ENCODE measurements around the gene FANCD2OS.

The FANCD2OS gene

DNA sequence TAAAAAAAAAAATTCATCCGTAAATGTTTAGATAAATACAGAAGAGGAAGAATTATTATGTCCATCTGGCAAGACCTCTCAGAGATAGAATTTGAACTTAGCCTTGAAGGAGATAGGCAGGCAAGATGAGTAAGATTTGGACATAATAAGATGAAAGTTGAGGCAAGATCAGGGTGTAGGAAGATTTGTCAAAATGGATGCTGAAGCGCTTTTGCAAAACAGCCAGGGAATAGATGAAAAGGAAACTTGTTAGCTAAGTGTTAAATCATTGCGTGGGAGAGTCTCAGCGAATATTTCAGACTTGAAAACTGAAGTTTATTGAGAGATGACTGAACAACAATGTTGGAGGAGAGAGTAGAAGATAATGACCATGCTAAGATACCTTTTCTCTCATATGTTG is 14.7 kb upstream of the FANCD2OS start:
- no peak overlapping the region for H2AFZ ChIP-seq (ENCODE audit: low read depth)
- TF ChIP-seq, protein P1, sequence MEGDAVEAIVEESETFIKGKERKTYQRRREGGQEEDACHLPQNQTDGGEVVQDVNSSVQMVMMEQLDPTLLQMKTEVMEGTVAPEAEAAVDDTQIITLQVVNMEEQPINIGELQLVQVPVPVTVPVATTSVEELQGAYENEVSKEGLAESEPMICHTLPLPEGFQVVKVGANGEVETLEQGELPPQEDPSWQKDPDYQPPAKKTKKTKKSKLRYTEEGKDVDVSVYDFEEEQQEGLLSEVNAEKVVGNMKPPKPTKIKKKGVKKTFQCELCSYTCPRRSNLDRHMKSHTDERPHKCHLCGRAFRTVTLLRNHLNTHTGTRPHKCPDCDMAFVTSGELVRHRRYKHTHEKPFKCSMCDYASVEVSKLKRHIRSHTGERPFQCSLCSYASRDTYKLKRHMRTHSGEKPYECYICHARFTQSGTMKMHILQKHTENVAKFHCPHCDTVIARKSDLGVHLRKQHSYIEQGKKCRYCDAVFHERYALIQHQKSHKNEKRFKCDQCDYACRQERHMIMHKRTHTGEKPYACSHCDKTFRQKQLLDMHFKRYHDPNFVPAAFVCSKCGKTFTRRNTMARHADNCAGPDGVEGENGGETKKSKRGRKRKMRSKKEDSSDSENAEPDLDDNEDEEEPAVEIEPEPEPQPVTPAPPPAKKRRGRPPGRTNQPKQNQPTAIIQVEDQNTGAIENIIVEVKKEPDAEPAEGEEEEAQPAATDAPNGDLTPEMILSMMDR (conservative IDR thresholded peaks at IDR 0.05; ENCODE audit: low read depth, low read length) = no peak
- no peaks in the 10 kb centered on the region for H4K20me1 ChIP-seq (ENCODE audit: insufficient read depth)
- H3K4me2 ChIP-seq = no peak overlapping the region
- H3K79me2 ChIP-seq (ENCODE audit: insufficient read depth, low read depth) = peaks cover 27% of the 10 kb centered on the region; the same call in 1 of the 2 replicates
- peaks cover 1% of the 10 kb centered on the region for H3K4me1 ChIP-seq (ENCODE audit: low read depth, poor library complexity, severe bottlenecking)
- H3K36me3 ChIP-seq (ENCODE audit: insufficient read depth) = no peaks in the 10 kb centered on the region
- no peaks in the 10 kb centered on the region for H3K27me3 ChIP-seq (ENCODE audit: insufficient read depth, low read depth)
- no peak overlapping the region for H3K27ac ChIP-seq
- H3K4me3 ChIP-seq (IDR thresholded peaks at IDR 0.05; ENCODE audit: insufficient read depth, low read depth, low read length) = no peak overlapping the region
- no peak overlapping the region for H3K9ac ChIP-seq

DNA sequence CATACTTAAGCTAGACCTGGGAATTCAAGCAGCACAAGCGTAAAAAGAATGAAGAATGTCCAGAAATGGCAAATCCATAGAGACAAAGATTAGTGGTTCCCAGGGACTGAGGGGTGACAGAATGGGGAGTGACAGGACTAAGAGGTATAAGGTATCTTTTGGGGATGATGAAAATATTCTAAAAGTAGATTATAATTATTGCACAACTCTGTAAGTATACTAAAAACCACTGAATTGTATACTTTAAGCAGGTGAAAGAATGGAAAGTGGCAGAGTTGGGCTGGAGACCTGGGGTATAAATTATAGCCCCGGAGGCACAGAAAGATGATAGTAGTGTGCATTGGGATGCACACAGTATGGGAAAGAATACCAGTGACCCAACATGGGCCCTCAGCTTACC is 13.0 kb upstream of the FANCD2OS start:
- TF ChIP-seq, protein P1 (conservative IDR thresholded peaks at IDR 0.05; ENCODE audit: low read depth, low read length) = no peak
- Histone ChIP-seq H3K36me3 (ENCODE audit: insufficient read depth) (no peaks in the 10 kb centered on the region), H3K79me2 (ENCODE audit: insufficient read depth, low read depth) (peaks cover 44% of the 10 kb centered on the region), H3K27ac (no peak overlapping the region), H3K4me3 (IDR thresholded peaks at IDR 0.05; ENCODE audit: insufficient read depth, low read depth, low read length) (no peak overlapping the region), H3K4me2 (no peak overlapping the region), H3K4me1 (ENCODE audit: low read depth, poor library complexity, severe bottlenecking) (peaks cover 15% of the 10 kb centered on the region), H3K27me3 (ENCODE audit: insufficient read depth, low read depth) (no peaks in the 10 kb centered on the region), H2AFZ (ENCODE audit: low read depth) (no peak overlapping the region), H3K9ac (no peak overlapping the region), H4K20me1 (ENCODE audit: insufficient read depth) (no peaks in the 10 kb centered on the region)

GRCh38 chr3:10119376-10119775 is 11.3 kb upstream of the FANCD2OS start:
- TF ChIP-seq, protein P1 (conservative IDR thresholded peaks at IDR 0.05; ENCODE audit: low read depth, low read length) = no peak
- H3K4me2 ChIP-seq = no peak overlapping the region
- no peak overlapping the region for H2AFZ ChIP-seq (ENCODE audit: low read depth)
- no peaks in the 10 kb centered on the region for H3K27me3 ChIP-seq (ENCODE audit: insufficient read depth, low read depth)
- no peak overlapping the region for H3K4me3 ChIP-seq (IDR thresholded peaks at IDR 0.05; ENCODE audit: insufficient read depth, low read depth, low read length)
- H3K4me1 ChIP-seq (ENCODE audit: low read depth, poor library complexity, severe bottlenecking) = peaks cover 15% of the 10 kb centered on the region
- no peaks in the 10 kb centered on the region for H3K36me3 ChIP-seq (ENCODE audit: insufficient read depth)
- no peak overlapping the region for H3K27ac ChIP-seq
- peaks cover 46% of the 10 kb centered on the region for H3K79me2 ChIP-seq (ENCODE audit: insufficient read depth, low read depth)
- H4K20me1 ChIP-seq (ENCODE audit: insufficient read depth) = no peaks in the 10 kb centered on the region
- H3K9ac ChIP-seq = no peak overlapping the region

DNA sequence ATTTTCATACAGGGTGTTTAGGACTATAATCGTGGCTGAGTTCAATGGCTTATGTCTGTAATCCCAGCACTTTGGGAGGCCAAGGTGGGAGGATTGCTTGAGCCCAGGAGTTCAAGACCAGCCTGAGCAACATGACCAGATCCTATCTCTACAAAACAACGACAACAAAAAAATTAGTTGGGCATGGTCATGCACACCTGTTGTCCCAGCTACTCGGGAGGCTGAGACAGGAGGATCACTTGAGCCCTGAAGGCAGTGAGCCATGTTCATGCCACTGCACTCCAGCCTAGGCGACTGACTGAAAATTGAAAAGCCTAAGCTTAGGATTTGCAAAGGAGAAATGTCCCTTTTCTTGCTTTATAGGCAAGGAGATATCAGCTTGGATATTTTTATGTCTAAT is 8.9 kb upstream of the FANCD2OS start:
- Histone ChIP-seq H3K36me3 (ENCODE audit: insufficient read depth) (no peaks in the 10 kb centered on the region), H3K9ac (no peak overlapping the region), H3K4me3 (IDR thresholded peaks at IDR 0.05; ENCODE audit: insufficient read depth, low read depth, low read length) (no peak overlapping the region), H3K27me3 (ENCODE audit: insufficient read depth, low read depth) (no peaks in the 10 kb centered on the region), H3K4me2 (peak overlapping the region; percentile 83; the same call in 1 of the 2 replicates), H4K20me1 (ENCODE audit: insufficient read depth) (no peaks in the 10 kb centered on the region), H3K27ac (no peak overlapping the region), H2AFZ (ENCODE audit: low read depth) (no peak overlapping the region), H3K4me1 (ENCODE audit: low read depth, poor library complexity, severe bottlenecking) (peaks cover 15% of the 10 kb centered on the region), H3K79me2 (ENCODE audit: insufficient read depth, low read depth) (peaks cover 36% of the 10 kb centered on the region)
- TF ChIP-seq, protein P1 (conservative IDR thresholded peaks at IDR 0.05; ENCODE audit: low read depth, low read length) = no peak
